HK-2 (cell line): ENCODE data around the gene CCDC12.
A peak's percentile ranks its signal among the peaks of the same experiment; 100 is the strongest.

Experiments used
- DNase-seq: peaks from one replicate; pipeline ENCODE4 v3.0.0-alpha.2; 2018; ENCODE audit not compliant: unreplicated experiment

Gene CCDC12

GRCh38 chr3:46893146-46893748, 83.3 kb downstream of the CCDC12 start:
- no peak for DNase-seq

- DNase-seq = peak; percentile 83
Observed at GRCh38 chr3:46892285-46893145, 84.0 kb downstream of the CCDC12 start.

- no peak for DNase-seq
Observed at GRCh38 chr3:46891132-46891531, 85.4 kb downstream of the CCDC12 start.

- no peak for DNase-seq
Observed at GRCh38 chr3:46890132-46890531, 86.4 kb downstream of the CCDC12 start.

GRCh38 chr3:46889381-46890110, 87.0 kb downstream of the CCDC12 start:
- no peak for DNase-seq

- no peak for DNase-seq
Observed at GRCh38 chr3:46888705-46889104, 87.8 kb downstream of the CCDC12 start.

- no peak for DNase-seq
Observed at GRCh38 chr3:46887980-46888494, 88.5 kb downstream of the CCDC12 start.

GRCh38 chr3:46885612-46886011, 90.9 kb downstream of the CCDC12 start:
- DNase-seq = no peak

GRCh38 chr3:46884929-46885328, 91.6 kb downstream of the CCDC12 start:
- no peak for DNase-seq

GRCh38 chr3:46884427-46884826, 92.1 kb downstream of the CCDC12 start:
- no peak for DNase-seq

GRCh38 chr3:46883830-46884185, 92.7 kb downstream of the CCDC12 start:
- no peak for DNase-seq

GRCh38 chr3:46883054-46883829, 93.3 kb downstream of the CCDC12 start:
- DNase-seq = no peak

- DNase-seq = no peak
Observed at GRCh38 chr3:46882377-46883053, 94.0 kb downstream of the CCDC12 start.

- no peak for DNase-seq
Observed at GRCh38 chr3:46881596-46882376, 94.8 kb downstream of the CCDC12 start.

GRCh38 chr3:46880884-46881595, 95.5 kb downstream of the CCDC12 start:
- DNase-seq = no peak

- DNase-seq = peak; percentile 56
Observed at GRCh38 chr3:46878781-46879436, 97.6 kb downstream of the CCDC12 start.

GRCh38 chr3:46877406-46878125, 99.0 kb downstream of the CCDC12 start, which contains the start of gene PTH1R:
TSS of gene PTH1R (plus strand) at chr3:46877721. CDS start at chr3:46883560, 5,839 bp downstream.
- no peak for DNase-seq
